Esophagus squamous epithelium (tissue), 5 donors: Measurements from ENCODE around the gene GPALPP1. TPM values are rescaled to one million over a fixed set of nuclear protein-coding genes. Genes with fewer than 3 reads are reported as not detected.

Source experiments
- DNase-seq: peaks from one replicate; lab custom pipeline; 2025; lab: John Stamatoyannopoulos, UW
- H3K27ac ChIP-seq, 4 donors: fragments of 200-600 bp; sonication (generic); one replicate each; pipeline ENCODE4 v1.5.1; 2016 to 2019; ENCODE audit warnings: mild to moderate bottlenecking in 1 of 4
- H3K27me3 ChIP-seq, 4 donors: fragments of 200-600 bp; sonication (generic); 1 replicate in 3 of 4; 2 replicates in 1 of 4; pipeline versions ENCODE4 v1.5.1 to v1.6.0; 2017 to 2021; ENCODE audit warnings: antibody characterized with exemption in 1 of 4
- H3K36me3 ChIP-seq, 3 donors: fragments of 200-600 bp; sonication (generic); one replicate each; pipeline ENCODE4 v1.5.1; 2016 to 2019
- H3K4me1 ChIP-seq, 3 donors: fragments of 200-600 bp; sonication (generic); one replicate each; pipeline ENCODE4 v1.5.1; 2017 to 2019
- H3K4me3 ChIP-seq, 4 donors: fragments of 200-600 bp; sonication (generic); 1 replicate in 3 of 4; 2 replicates in 1 of 4; pipeline ENCODE4 v1.5.1; 2016 to 2019; ENCODE audit warnings: mild to moderate bottlenecking in 2 of 4, moderate library complexity in 1 of 4
- H3K9me3 ChIP-seq, 3 donors: fragments of 200-600 bp; sonication (generic); one replicate each; pipeline ENCODE4 v1.5.1; 2016 to 2019
- CTCF ChIP-seq, 6 experiments: fragments of 450-650 bp in 4 of 6; fragments of 200-600 bp in 2 of 6; sonication (generic) in 2 of 6; IDR thresholded peaks; one replicate each; pipeline ENCODE4 v1.5.1; 2016 to 2019; ENCODE audit warnings: antibody characterized with exemption in 6 of 6, mild to moderate bottlenecking in 4 of 6, moderate library complexity in 4 of 6
- POLR2A ChIP-seq, 4 donors: fragments of 450-650 bp; IDR thresholded peaks; one replicate each; pipeline ENCODE4 v1.6.1; 2017; ENCODE audit warnings: antibody characterized with exemption in 4 of 4, mild to moderate bottlenecking in 4 of 4, moderate library complexity in 3 of 4
- WGBS, 2 donors: methylation state at CpG; one replicate each; pipeline ENCODE4 v1.1.5; 2018; 5-methylcytosine and 5-hydroxymethylcytosine counted together
- intact Hi-C: fragments of 100-400 bp; cut with DNase I; formaldehyde crosslinking; loops from one replicate; pipeline ENCODE4 v1.15.0; 2022
- total RNA-seq, 4 donors: library from RNA; depleted of rRNA; stranded (reverse); fragments of >200 nt; gene quantifications; one replicate each; pipeline ENCODE4 v1.1.0, GENCODE V29; 2016
- donor health status: DM: yes; HTN: yes; CAD: no.

Gene GPALPP1
- total RNA-seq, 4 donors from 2014 or later, result 10.5 to 29.6 (median 14.4) TPM

GRCh38 chr13:45004096-45004495 is 14.8 kb downstream of the GPALPP1 start:
- no peak for TF ChIP-seq CTCF (IDR thresholded peaks at IDR 0.05)
- no peak for TF ChIP-seq POLR2A (IDR thresholded peaks at IDR 0.05)
- no peak overlapping the region for H3K4me3 ChIP-seq
- no peak for DNase-seq
- H3K27ac ChIP-seq, result no peak overlapping the region
- H3K27me3 ChIP-seq, result no peaks in the 10 kb centered on the region
- H3K9me3 ChIP-seq, result no peaks in the 10 kb centered on the region
- H3K4me1 ChIP-seq, result no peaks in the 10 kb centered on the region
- H3K36me3 ChIP-seq, result peaks cover 0 to 98% (median 10%) of the 10 kb centered on the region in 3 donors
- 91 to 100% methylated on average over 2 of the region's 2 CpGs for WGBS, 2 donors
- intact Hi-C loops, result no loop called here

- Histone ChIP-seq H3K27ac (no peak overlapping the region), H3K4me1 (no peaks in the 10 kb centered on the region), H3K4me3 (no peak overlapping the region), H3K9me3 (no peaks in the 10 kb centered on the region), H3K36me3 (peaks cover 0 to 98% (median 15%) of the 10 kb centered on the region in 3 donors), H3K27me3 (no peaks in the 10 kb centered on the region)
- DNase-seq, result no peak
- intact Hi-C loops, result no loop called here
- TF ChIP-seq POLR2A (IDR thresholded peaks at IDR 0.05) (no peak), CTCF (IDR thresholded peaks at IDR 0.05) (no peak)
These were observed 17.9 kb downstream of the GPALPP1 start for GRCh38 chr13:45007225-45007624.

- TF ChIP-seq POLR2A (IDR thresholded peaks at IDR 0.05) (no peak), CTCF (IDR thresholded peaks at IDR 0.05) (no peak)
- no peaks in the 10 kb centered on the region for H3K27me3 ChIP-seq
- H3K4me1 ChIP-seq, result no peaks in the 10 kb centered on the region
- peaks cover 0 to 97% (median 9%) of the 10 kb centered on the region in 3 donors for H3K36me3 ChIP-seq
- intact Hi-C loops, result no loop called here
- no peaks in the 10 kb centered on the region for H3K9me3 ChIP-seq
- no peak overlapping the region for H3K27ac ChIP-seq
- WGBS, 2 donors, result 86 to 100% methylated on average over 1 of the region's 1 CpG
- no peak for DNase-seq
- H3K4me3 ChIP-seq, result no peak overlapping the region
These were observed 18.5 kb downstream of the GPALPP1 start for GRCh38 chr13:45007823-45008222.

- peaks cover 0 to 84% (median 8%) of the 10 kb centered on the region in 3 donors for H3K36me3 ChIP-seq
These were observed 21.9 kb downstream of the GPALPP1 start for GRCh38 chr13:45011198-45011597.

GRCh38 chr13:45015300-45015699 is 26.0 kb downstream of the GPALPP1 start:
- H3K9me3 ChIP-seq, result no peaks in the 10 kb centered on the region
- WGBS, 2 donors, result 42 to 60% methylated on average over 2 of the region's 2 CpGs
- H3K36me3 ChIP-seq, result peaks cover 0 to 77% (median 0%) of the 10 kb centered on the region in 3 donors
- no peaks in the 10 kb centered on the region for H3K4me1 ChIP-seq
- no peak overlapping the region for H3K27ac ChIP-seq
- TF ChIP-seq CTCF (IDR thresholded peaks at IDR 0.05) (no peak), POLR2A (IDR thresholded peaks at IDR 0.05) (no peak)
- intact Hi-C loops, result no loop called here
- no peak for DNase-seq
- H3K27me3 ChIP-seq, result no peaks in the 10 kb centered on the region
- no peak overlapping the region for H3K4me3 ChIP-seq

More at GRCh38 chr13:45011198-45011597, 21.9 kb downstream of the GPALPP1 start:
- Histone ChIP-seq H3K4me3 (no peak overlapping the region), H3K27ac (no peak overlapping the region), H3K4me1 (no peaks in the 10 kb centered on the region), H3K27me3 (no peaks in the 10 kb centered on the region), H3K9me3 (no peaks in the 10 kb centered on the region)
- TF ChIP-seq POLR2A (IDR thresholded peaks at IDR 0.05) (no peak), CTCF (IDR thresholded peaks at IDR 0.05) (no peak)
- intact Hi-C loops, result no loop called here
- WGBS, 2 donors, result 80 to 95% methylated on average over 6 of the region's 6 CpGs
- DNase-seq, result no peak
